ENCODE measurements around the gene AGAP3.

The AGAP3 gene

GRCh38 chr7:151060113-151060415 is 26.2 kb upstream of the AGAP3 start:
- TF ChIP-seq TAF1 (IDR thresholded peaks at IDR 0.05; ENCODE audit: borderline replicate concordance, insufficient read depth, low read length) (no peak), FOXP2 (optimal IDR thresholded peaks at IDR 0.05; ENCODE audit: borderline replicate concordance, extremely low read depth, extremely low read length, insufficient read depth) (no peak), SIN3A (IDR thresholded peaks at IDR 0.05; ENCODE audit: borderline replicate concordance, insufficient read depth, low read length) (no peak), POLR2AphosphoS5 (IDR thresholded peaks at IDR 0.05; ENCODE audit: low read depth, low read length) (no peak; the same call in 1 of the 2 replicates)
- TF ChIP-seq, protein P1, sequence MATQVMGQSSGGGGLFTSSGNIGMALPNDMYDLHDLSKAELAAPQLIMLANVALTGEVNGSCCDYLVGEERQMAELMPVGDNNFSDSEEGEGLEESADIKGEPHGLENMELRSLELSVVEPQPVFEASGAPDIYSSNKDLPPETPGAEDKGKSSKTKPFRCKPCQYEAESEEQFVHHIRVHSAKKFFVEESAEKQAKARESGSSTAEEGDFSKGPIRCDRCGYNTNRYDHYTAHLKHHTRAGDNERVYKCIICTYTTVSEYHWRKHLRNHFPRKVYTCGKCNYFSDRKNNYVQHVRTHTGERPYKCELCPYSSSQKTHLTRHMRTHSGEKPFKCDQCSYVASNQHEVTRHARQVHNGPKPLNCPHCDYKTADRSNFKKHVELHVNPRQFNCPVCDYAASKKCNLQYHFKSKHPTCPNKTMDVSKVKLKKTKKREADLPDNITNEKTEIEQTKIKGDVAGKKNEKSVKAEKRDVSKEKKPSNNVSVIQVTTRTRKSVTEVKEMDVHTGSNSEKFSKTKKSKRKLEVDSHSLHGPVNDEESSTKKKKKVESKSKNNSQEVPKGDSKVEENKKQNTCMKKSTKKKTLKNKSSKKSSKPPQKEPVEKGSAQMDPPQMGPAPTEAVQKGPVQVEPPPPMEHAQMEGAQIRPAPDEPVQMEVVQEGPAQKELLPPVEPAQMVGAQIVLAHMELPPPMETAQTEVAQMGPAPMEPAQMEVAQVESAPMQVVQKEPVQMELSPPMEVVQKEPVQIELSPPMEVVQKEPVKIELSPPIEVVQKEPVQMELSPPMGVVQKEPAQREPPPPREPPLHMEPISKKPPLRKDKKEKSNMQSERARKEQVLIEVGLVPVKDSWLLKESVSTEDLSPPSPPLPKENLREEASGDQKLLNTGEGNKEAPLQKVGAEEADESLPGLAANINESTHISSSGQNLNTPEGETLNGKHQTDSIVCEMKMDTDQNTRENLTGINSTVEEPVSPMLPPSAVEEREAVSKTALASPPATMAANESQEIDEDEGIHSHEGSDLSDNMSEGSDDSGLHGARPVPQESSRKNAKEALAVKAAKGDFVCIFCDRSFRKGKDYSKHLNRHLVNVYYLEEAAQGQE (IDR thresholded peaks at IDR 0.05; ENCODE audit: insufficient read depth in 1 of 2, low read depth in 2 of 2, low read length in 2 of 2) = no peak

DNA sequence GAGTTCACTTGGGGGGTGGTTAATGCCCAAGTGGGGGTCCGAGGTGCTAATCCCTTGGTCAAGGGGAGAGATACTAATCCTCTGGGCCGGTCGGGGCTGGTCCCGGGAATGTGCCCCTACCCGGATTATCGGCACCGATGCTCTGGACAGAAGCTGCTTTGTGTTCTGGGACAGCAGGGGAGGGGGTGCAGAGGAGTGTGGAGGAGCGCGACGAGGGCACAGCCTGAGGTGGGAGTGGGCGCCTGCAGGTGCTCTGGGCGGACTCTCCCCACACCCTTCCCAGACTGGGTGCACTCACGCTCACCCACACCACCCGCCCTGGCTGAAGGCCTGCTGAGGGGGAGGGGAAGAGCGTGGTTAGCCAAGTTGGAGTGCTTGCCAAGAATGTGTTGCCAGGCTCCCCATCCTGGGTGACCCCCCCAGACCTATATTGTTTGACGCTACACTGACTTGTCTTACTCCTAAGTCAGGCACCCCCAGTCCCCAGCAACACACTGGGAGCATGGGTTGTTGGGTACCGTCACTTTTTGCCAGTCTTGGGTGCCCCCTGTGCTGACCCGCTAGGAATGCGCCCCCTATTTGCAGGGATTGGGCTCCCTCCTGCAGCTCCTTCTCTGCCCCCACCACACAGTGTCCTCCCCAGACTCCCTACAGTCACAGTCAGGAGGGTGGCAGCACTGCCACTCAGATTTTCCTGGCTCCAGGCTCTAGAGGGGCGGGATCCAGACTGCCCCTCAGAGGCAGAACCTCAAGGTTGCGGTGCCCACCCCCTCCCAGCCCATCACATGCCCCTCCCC is 25.7 kb upstream of the AGAP3 start:
- TF ChIP-seq, protein P1 (IDR thresholded peaks at IDR 0.05; ENCODE audit: insufficient read depth in 1 of 2, low read depth in 2 of 2, low read length in 2 of 2) = no peak
- TF ChIP-seq TAF1 (IDR thresholded peaks at IDR 0.05; ENCODE audit: borderline replicate concordance, insufficient read depth, low read length) = no peak
- no peak for TF ChIP-seq SIN3A (IDR thresholded peaks at IDR 0.05; ENCODE audit: borderline replicate concordance, insufficient read depth, low read length)
- TF ChIP-seq FOXP2 (optimal IDR thresholded peaks at IDR 0.05; ENCODE audit: borderline replicate concordance, extremely low read depth, extremely low read length, insufficient read depth) = no peak
- TF ChIP-seq POLR2AphosphoS5 (IDR thresholded peaks at IDR 0.05; ENCODE audit: low read depth, low read length) = no peak

- TF ChIP-seq, protein P1 (IDR thresholded peaks at IDR 0.05; ENCODE audit: insufficient read depth in 1 of 2, low read depth in 2 of 2, low read length in 2 of 2) = no peak
- TF ChIP-seq FOXP2 (optimal IDR thresholded peaks at IDR 0.05; ENCODE audit: borderline replicate concordance, extremely low read depth, extremely low read length, insufficient read depth) (no peak), POLR2AphosphoS5 (IDR thresholded peaks at IDR 0.05; ENCODE audit: low read depth, low read length) (no peak), SIN3A (IDR thresholded peaks at IDR 0.05; ENCODE audit: borderline replicate concordance, insufficient read depth, low read length) (no peak), TAF1 (IDR thresholded peaks at IDR 0.05; ENCODE audit: borderline replicate concordance, insufficient read depth, low read length) (no peak)
Observed at GRCh38 chr7:151061213-151062110, 24.8 kb upstream of the AGAP3 start.

DNA sequence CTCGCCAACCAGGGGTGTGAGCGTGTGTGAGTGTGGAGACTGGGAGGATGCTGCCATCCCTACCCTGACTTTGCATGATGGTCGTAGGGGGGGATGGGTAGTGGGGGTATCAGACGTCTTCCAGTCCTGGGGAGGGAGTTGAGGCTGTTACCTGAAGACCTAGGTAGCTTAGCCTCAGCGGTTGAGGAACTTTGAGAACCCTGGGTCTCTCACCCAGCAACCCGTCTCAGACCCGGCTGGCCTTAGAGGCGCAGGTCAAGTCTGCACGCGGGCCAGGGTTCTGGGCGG is 24.2 kb upstream of the AGAP3 start:
- no peak for TF ChIP-seq TAF1 (IDR thresholded peaks at IDR 0.05; ENCODE audit: borderline replicate concordance, insufficient read depth, low read length)

DNA sequence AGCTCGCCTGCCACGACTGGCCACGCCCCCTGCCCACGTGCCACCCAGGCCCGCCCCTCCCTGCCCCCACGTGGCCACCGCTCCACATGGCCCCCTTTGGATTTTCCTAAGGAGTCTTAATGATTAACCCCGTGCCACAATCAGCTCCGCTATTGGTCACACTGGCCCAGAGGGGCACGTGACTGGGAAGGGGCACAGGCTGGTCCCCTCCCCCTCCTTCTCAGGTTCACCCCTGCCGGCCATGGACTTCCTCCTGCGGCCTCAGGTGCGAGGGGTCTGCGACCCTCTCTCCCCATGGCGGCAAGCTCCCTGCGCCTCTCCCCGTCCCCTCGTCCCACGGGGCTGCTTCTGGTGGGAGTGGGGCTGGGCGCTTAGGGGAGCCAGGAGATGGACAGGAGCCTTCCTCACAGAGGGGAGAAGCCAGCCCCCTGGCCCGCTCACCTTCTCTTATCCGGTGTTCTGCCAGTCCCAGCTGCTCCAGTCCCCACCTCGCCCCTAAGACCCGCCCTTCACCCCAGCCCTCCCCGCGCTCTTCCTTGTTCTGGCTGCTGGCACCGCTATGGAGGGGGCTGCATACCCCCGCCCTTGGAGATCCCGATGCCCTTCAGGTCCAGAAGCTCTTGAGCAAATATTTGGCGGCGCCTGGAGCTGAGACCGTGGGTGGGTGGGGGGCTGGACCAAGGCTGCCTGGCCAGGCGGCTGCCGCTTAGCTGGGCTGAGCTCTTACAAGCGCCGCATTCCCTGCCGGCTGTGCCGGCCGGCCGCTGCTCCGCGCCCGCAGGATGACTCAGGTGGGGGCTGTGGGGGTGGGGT is 23.7 kb upstream of the AGAP3 start:
- TF ChIP-seq SIN3A (IDR thresholded peaks at IDR 0.05; ENCODE audit: borderline replicate concordance, insufficient read depth, low read length) (no peak), TAF1 (IDR thresholded peaks at IDR 0.05; ENCODE audit: borderline replicate concordance, insufficient read depth, low read length) (no peak), POLR2AphosphoS5 (IDR thresholded peaks at IDR 0.05; ENCODE audit: low read depth, low read length) (no peak), FOXP2 (optimal IDR thresholded peaks at IDR 0.05; ENCODE audit: borderline replicate concordance, extremely low read depth, extremely low read length, insufficient read depth) (no peak)
- TF ChIP-seq, protein P1 (IDR thresholded peaks at IDR 0.05; ENCODE audit: insufficient read depth in 1 of 2, low read depth in 2 of 2, low read length in 2 of 2) = no peak

Measured in PFSK-1 (cell line).